HG03066 (cell line): Measurements from ENCODE around the gene DIAPH2.

Source experiments
- ATAC-seq: cut with Tn5 transposase; IDR thresholded peaks from one replicate; pipeline ENCODE4 v1.9.1; 2021; ENCODE audit warnings: low read depth; ENCODE audit not compliant: unreplicated experiment

DIAPH2 gene

GRCh38 chrX:97416461-97416860 is 731.8 kb downstream of the DIAPH2 start:
- no peak for ATAC-seq

- ATAC-seq = no peak
These were observed 744.5 kb downstream of the DIAPH2 start for GRCh38 chrX:97429101-97429500.

- ATAC-seq = no peak
These were observed 746.6 kb downstream of the DIAPH2 start for GRCh38 chrX:97431281-97431680.

GRCh38 chrX:97446298-97446882 is 761.7 kb downstream of the DIAPH2 start:
- no peak for ATAC-seq

- no peak for ATAC-seq
These were observed 762.7 kb downstream of the DIAPH2 start for GRCh38 chrX:97447306-97447705.

DNA sequence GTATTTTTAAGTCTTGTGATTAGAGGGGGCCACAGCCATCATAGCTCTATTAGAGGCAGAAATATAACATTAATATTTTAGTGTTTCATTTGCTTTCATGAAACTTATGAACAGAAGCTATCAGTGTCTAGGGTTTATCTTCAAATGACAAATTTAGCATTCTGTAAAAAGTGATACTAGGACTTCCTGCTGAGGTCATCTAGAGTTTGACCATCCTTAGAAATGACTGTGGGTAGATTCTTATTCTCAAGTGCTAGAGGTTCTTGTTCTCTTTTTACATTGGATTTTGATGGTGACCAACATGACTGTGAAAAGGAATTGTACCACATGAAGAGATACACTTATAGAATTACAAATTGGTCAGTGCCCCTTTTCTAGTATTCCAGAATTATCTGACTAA is 767.6 kb downstream of the DIAPH2 start:
- no peak for ATAC-seq

GRCh38 chrX:97461763-97462162 is 777.1 kb downstream of the DIAPH2 start:
- ATAC-seq = no peak

DNA sequence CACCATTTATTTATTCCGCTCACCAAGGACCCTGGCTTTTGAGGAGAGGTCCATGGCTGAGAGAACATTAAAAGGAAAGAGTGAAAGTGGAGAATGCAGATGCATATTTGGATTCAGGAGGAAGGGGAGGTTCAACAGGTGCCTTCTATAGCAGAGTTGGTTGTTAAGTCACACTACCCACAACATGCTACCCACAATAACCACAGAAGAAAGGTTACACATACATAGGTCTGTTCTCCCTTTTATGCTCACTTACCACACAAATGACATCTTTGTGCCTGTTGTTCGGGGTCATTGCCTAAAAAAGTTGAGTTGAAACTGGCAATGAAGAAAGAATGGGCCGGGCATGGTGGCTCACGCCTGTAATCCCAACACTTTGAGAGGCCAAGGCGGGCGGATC is 786.4 kb downstream of the DIAPH2 start:
- ATAC-seq = no peak

DNA sequence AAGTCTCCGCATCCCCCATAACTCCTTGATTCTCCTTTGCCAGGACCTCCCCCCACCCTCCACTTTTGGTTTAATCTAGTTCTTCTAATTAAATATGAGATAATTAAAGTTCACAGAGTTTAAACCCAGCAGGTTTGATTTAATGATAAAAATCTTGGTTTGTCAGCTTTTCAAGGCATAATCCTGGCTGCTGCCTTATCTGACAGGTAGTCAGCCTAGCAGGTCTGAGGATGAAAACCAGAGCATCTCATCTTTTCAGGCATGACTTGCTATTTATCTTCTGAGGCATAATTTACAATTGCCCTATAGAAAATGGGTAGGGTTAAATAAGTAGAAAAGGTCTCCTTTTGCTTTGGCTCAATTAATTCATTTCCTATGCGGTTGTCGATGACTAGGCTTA is 790.3 kb downstream of the DIAPH2 start:
- ATAC-seq = no peak

DNA sequence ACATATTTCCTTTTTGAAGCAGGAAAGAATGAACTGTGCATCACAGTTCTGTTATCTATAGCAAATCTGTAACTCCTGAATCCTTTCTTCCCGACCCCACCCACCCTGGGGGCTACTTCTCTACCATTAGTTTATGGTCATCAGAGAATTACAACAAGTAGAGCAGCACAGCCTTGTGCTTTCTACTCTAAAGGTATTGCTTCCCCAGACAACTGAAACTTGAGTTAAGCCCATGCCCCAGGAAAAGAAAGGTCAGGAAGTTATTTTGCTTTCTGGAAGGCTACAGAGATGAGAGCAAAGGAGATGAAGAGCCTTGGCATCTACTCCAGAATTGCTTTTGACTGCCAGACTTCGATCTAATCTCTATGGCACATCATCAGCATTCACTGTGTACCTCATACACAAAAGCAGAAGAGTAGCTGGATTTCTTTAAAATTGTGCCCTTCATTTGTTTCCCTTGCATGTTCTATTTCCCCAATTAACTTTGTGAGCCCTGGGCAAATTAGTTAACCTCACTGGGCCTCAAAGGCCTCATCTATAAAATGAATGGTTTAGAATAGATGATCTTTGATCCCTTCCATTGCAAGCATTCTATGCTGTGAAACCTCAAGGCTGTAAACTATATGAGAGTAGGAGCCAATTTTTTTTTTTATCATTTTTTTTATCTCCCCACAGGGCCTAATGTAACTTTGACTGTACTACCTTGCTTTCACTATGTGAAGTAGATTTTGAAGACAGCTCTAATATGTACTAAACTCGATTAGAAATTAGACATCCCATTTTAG is 794.7 kb downstream of the DIAPH2 start:
- no peak for ATAC-seq

DNA sequence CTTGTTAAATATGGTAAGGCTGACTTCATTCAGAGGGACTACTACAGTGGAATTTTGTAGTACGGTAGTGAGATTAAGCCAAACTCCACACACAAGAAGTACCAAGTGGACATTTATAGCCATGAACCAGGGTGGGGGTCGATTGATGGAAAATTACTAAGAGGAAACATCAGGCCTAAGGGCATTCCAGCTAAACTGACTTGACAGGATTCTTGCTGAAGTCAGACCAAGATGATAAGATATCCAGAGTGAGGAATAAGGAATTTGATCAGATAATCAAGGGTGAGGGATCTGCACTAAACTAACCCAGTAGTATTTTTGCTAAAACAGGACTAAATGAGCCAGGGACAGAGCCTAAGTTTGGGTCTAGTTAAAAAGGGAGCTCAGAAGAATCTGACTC is 796.6 kb downstream of the DIAPH2 start:
- no peak for ATAC-seq

DNA sequence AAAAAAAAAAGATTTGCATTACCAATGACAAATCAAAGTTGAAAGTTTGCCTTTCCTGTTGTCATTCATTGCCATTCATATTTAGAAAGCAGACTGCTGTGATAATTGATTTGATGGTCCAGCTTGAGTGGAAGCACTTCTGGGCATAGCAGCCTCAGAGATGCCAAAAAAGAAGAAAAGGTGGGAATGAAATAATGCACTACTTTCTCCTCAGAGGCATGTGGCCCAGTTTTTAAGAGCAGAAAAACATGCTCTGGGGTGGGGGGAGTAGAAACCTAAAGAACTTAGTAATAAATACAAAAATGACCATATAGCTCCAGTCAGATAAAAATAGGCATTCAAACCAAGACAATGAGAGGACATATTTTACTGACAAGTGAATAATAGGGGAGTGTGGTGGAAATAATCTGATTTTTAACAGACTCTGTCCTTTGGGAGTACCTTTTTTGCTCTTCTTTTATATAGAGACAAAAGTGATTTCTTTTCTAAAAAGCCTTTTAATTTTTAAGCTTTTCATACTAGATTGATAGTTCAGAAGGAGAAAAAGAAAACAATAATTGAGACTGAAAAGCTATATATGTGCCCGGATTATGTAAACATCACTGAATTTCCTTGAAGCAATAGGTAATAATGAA is 798.1 kb downstream of the DIAPH2 start:
- no peak for ATAC-seq

- ATAC-seq = no peak
These were observed 806.0 kb downstream of the DIAPH2 start for GRCh38 chrX:97490656-97491055.

- peak; percentile 86 for ATAC-seq
These were observed 810.2 kb downstream of the DIAPH2 start for GRCh38 chrX:97494756-97495372.

DNA sequence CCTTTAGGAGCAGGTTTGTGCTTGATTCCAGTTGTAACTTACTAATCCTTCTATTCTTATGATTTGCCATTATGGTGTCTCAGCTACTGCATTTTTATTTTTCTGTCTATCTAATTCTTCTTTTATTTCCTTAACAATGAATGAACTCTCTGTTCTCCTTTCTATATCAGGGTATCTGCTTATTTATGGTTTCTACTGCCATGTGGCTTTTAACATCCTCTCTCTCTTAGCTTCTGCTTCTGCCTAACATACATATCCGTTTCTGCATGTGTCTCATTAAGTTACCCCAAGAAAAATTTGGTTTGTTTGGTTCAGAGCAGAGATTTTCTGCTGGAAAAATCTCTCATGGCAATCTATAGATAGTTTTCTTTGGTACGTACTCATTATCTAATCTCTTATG is 813.5 kb downstream of the DIAPH2 start:
- ATAC-seq = no peak

DNA sequence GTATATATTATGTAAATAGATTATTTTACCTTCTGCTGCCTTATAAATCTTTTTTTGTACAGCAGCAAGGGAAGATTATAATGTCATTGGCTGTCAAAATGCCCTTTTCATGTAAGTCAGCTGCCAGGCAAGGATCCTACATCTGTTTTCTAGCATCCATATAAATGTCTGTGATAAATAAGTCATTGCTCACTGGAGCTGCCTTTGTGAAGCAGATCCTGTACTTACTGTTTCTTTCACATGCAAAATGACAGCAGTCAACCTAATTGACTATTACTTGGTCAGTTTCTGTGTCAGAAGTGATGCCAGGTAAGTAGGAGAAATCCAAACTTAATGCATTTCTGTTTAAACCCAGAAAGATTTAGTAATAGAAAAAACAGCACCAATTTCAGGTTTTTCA is 819.8 kb downstream of the DIAPH2 start:
- no peak for ATAC-seq

DNA sequence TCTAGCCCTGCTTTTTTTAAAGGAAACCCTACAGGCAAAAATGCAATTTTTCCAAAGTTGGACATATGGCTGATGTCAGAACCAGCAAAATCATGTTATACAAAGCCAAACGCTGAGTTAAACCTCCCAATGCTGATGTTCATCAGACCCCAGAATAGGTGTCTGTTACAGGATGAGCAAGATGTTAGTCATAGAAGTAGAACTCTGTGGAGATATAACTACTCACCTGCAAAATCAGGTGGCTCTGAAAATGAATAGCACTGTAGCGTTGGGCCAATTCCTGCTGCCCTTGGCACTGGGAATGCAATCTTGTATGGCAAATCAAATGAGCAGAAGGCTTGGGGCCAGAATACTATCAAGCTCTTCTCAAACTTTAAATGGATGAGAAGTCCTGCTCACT is 833.1 kb downstream of the DIAPH2 start:
- ATAC-seq = no peak

DNA sequence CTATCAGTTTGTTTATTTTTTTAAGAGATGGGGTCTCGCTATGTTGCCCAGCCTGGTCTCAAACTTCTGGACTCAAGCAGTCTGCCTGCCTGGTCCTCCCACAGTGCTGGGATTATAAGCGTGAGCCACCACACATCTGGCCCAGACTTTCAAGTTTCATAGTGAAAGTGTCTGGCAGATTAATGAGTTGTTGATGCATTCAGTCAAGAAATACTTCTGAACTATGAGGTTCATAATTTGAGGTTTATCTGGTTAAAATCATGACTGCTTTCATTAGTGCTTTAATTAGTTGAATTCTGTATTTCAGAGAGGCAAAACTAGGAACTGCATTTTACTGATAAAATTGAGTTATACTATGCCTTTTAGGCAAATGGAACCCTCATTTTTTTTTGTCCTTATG is 837.7 kb downstream of the DIAPH2 start:
- no peak for ATAC-seq

GRCh38 chrX:97524340-97524739 is 839.7 kb downstream of the DIAPH2 start:
- no peak for ATAC-seq

- ATAC-seq = no peak
These were observed 840.4 kb downstream of the DIAPH2 start for GRCh38 chrX:97524997-97525396.

DNA sequence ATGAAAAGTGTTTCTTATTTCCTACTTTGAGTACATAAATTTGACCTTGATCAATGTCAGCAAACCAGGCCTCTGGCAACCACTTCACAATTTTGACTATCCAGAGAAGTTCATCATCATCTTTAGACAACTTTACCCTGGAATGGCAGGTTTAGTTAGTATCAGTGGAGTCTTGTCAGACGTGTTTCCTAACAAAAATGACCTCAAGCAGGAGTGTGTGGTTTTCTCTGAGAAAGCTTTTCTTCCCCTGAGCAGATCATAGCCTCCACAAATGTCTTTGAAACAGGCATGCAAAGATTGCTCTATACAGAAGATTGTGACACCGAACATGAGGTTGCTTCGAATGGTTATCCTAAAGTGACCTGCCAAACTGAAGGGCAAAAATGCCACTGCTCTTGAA is 841.3 kb downstream of the DIAPH2 start:
- no peak for ATAC-seq

DNA sequence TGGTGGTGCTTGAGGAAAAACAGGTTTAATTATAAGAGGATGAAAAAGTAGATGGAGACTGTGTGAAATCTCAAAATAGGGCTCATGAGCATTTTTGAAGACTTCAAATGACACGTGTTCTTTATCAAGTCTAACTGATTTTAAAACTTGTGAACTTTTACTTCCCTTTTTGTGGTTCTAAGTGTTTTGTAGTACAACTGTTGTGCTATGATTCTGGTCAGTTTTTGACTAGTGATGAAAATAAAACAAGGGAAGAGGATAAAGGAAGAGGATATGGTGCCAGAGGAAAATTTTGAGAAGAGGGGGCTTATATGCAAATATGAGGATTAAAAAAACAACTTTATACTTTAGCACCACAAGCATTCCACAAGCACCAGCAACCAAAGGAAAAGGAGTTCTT is 843.1 kb downstream of the DIAPH2 start:
- peak; percentile 54 for ATAC-seq
